ENCODE measurements around the gene CCDC194.

The CCDC194 gene

DNA sequence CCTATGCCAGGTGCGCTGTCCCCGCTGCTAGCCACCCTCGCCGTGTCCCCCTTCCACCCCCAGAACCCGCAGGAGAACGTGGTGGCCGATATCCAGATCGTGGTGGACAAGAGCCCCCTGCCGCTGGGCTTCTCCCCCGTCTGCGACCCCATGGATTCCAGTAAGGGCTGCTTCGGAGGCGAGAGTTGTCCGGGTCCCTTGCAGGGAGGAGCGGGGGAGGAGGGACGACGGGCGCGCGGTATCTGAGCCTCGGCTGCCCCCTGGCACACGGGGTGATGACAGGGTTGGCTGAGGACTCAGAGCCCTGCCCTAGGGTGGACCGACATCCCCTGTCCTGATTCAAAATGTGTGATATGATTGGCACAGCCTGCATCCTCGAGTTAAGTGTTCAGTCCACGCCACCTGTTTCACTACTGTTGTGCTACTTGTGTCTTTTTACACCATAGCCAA is 26.5 kb upstream of the CCDC194 start:
- Histone ChIP-seq H3K27me3 (replicated peaks) (no peaks in the 10 kb centered on the region), H3K36me3 (replicated peaks) (no peaks in the 10 kb centered on the region), H3K4me3 (ENCODE audit: low read depth, low read length) (peak overlapping the region; percentile 77), H3K27ac (no peak overlapping the region)
- TF ChIP-seq, protein P1, sequence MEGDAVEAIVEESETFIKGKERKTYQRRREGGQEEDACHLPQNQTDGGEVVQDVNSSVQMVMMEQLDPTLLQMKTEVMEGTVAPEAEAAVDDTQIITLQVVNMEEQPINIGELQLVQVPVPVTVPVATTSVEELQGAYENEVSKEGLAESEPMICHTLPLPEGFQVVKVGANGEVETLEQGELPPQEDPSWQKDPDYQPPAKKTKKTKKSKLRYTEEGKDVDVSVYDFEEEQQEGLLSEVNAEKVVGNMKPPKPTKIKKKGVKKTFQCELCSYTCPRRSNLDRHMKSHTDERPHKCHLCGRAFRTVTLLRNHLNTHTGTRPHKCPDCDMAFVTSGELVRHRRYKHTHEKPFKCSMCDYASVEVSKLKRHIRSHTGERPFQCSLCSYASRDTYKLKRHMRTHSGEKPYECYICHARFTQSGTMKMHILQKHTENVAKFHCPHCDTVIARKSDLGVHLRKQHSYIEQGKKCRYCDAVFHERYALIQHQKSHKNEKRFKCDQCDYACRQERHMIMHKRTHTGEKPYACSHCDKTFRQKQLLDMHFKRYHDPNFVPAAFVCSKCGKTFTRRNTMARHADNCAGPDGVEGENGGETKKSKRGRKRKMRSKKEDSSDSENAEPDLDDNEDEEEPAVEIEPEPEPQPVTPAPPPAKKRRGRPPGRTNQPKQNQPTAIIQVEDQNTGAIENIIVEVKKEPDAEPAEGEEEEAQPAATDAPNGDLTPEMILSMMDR (IDR thresholded peaks at IDR 0.05; ENCODE audit: low read depth, low read length, missing control alignments) = peak; percentile 19
- in situ Hi-C loops (cut with HindIII; ENCODE audit: low pct_ligation_motif_present, low sequenced_read_pairs) = no loop called here
- no peak for DNase-seq

DNA sequence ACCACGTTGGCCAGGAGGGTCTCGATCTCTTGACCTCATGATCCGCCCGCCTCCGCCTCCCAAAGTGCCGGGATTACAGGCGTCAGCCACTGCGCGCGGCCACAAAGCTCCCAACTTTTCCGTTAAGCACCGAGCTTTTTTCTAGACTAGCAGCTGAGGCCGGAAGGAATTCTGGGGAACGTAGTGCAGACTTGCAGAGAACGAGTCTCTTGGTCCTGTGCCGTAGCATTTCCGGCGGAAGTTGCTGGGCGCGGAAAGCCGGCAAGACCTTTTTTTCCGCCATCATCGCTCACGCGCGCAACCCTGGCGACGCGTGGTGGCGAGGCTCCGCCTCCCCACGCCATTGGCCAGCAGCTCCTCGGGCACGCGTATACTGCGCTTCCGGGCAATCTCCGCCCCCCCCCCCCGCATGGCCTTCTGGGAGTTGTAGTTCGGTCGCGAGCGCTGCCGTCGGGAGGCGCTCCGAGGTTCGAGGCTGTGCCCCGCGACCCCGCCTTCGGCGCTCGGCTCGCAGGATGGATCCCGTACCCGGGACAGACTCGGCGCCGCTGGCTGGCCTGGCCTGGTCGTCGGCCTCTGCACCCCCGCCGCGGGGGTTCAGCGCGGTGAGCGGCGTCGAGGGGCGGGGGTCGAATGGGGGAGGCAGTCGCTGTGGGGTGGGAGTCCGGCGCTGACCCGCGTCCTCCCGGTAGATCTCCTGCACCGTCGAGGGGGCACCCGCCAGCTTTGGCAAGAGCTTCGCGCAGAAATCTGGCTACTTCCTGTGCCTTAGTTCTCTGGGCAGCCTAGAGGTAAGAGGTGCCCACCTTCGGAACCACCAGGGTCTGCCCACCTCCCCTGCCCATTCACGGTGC is 25.9 kb upstream of the CCDC194 start, which contains the start of gene MVB12A:
TSS of gene MVB12A (plus strand) at position 427 of the 854 bp plus-strand sequence. CDS start at position 516, 89 bp downstream.
- Histone ChIP-seq H3K4me3 (ENCODE audit: low read depth, low read length) (peak within 1 kb of the TSS; percentile 77), H3K36me3 (replicated peaks) (no peaks in the 10 kb centered on the region), H3K27ac (peak within 1 kb of the TSS; percentile 35), H3K27me3 (replicated peaks) (no peaks in the 10 kb centered on the region)
- in situ Hi-C loops (cut with HindIII; ENCODE audit: low pct_ligation_motif_present, low sequenced_read_pairs) = no loop called here
- TF ChIP-seq, protein P1 (IDR thresholded peaks at IDR 0.05; ENCODE audit: low read depth, low read length, missing control alignments) = no peak
- DNase-seq = peak; percentile 98

DNA sequence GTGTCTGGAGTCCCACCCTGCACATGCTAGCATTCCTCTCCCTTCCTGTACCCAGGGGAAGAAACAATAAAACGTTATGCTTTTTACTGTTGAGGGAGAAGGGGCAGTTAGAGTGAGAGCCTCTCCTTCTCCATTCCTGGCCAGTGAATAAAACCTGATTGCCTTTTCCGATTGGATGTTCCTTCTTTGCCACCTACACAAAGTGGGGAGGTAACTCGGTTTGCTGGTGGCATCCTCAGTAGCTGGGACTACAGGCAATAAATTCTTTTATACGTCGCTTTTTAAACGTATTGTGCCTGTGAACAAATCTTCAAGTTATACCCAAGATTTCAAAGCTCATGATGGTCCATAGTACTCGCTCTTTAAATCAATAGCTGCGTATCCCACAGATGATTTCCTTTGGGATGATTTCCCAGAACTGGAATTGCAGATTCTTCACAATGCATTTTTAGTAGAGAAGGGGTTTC is 25.2 kb upstream of the CCDC194 start:
- TF ChIP-seq, protein P1 (IDR thresholded peaks at IDR 0.05; ENCODE audit: low read depth, low read length, missing control alignments) = no peak
- peak overlapping the region; percentile 52 for H3K4me3 ChIP-seq (ENCODE audit: low read depth, low read length)
- in situ Hi-C loops (cut with HindIII; ENCODE audit: low pct_ligation_motif_present, low sequenced_read_pairs) = no loop called here
- peaks cover under 1% of the 10 kb centered on the region for H3K27me3 ChIP-seq (replicated peaks)
- no peaks in the 10 kb centered on the region for H3K36me3 ChIP-seq (replicated peaks)
- H3K27ac ChIP-seq = peak overlapping the region; percentile 35
- no peak for DNase-seq

DNA sequence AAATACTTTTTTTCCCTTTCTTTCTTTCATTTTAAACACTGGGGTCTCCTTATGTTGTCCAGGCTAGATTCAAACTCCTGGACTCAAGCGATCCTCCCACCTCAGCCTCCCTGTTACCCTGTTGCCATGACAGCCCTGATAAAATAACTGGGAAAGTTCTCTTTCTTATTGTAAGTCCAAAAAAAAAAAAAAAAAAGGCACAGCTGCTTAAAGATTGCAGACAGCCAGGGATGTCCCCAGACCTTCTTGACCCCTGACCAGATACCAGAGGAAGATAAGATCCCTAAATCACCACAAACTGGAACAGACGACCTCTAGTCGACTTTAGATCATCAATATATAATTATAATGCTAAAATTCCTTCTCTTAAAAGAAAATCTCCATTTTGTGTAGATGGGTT is 24.7 kb upstream of the CCDC194 start:
- H3K27me3 ChIP-seq (replicated peaks) = peaks cover 3% of the 10 kb centered on the region
- H3K36me3 ChIP-seq (replicated peaks) = no peaks in the 10 kb centered on the region
- TF ChIP-seq, protein P1 (IDR thresholded peaks at IDR 0.05; ENCODE audit: low read depth, low read length, missing control alignments) = no peak
- H3K27ac ChIP-seq = no peak overlapping the region
- in situ Hi-C loops (cut with HindIII; ENCODE audit: low pct_ligation_motif_present, low sequenced_read_pairs) = no loop called here
- H3K4me3 ChIP-seq (ENCODE audit: low read depth, low read length) = no peak overlapping the region
- no peak for DNase-seq

DNA sequence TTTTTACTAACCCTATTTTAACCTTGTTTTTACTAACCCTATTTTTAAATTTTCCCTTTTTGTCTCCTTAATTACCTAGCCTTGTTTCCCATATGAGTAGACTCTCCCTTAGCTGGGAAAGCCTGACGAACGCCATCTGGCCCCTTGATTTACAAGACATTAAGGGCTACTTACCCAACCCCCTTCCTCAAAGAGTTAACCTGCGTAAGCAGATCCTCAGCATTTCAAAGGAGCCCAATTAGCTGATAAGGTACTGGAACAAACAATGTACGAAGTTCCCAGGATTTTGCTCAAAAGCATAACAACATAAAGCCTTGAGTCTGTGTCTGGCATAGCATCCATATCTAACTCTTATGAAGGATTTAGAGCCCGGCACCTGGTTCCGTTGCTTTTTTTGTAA is 21.1 kb upstream of the CCDC194 start:
- H3K36me3 ChIP-seq (replicated peaks) = no peaks in the 10 kb centered on the region
- no peak for DNase-seq
- in situ Hi-C loops (cut with HindIII; ENCODE audit: low pct_ligation_motif_present, low sequenced_read_pairs) = no loop called here

More for the DNA sequence above, 21.1 kb upstream of the CCDC194 start:
- Histone ChIP-seq H3K27me3 (replicated peaks) (peaks cover 11% of the 10 kb centered on the region), H3K4me3 (ENCODE audit: low read depth, low read length) (no peak overlapping the region), H3K27ac (no peak overlapping the region)
- TF ChIP-seq, protein P1 (IDR thresholded peaks at IDR 0.05; ENCODE audit: low read depth, low read length, missing control alignments) = no peak
